Panc1 (cell line): Measurements from ENCODE around the gene EXO5. TPM values are rescaled to one million over a fixed set of nuclear protein-coding genes. Genes with fewer than 3 reads are reported as not detected.

Experiments used
- ATAC-seq: fragments of 200-7000 bp; cut with Tn5 transposase; 2 replicates; pipeline ENCODE4 v1.9.1; 2020; ENCODE audit warnings: mild to moderate bottlenecking, moderate library complexity
- BruUV-seq: library from RNA; stranded (reverse); fragments of 400-500 nt; replicated peaks from 2 replicates; lab custom pipeline; 2021; lab: Mats Ljungman, UMichigan
- CTCF ChIA-PET: fragments of 300-600 bp; sonication (Branson Sonifier 250); formaldehyde crosslinking; loops from one replicate; lab custom pipeline; 2022; ENCODE audit warnings: antibody characterized with exemption; lab: Charles Lee
- POLR2A ChIA-PET: fragments of 300-600 bp; sonication (Branson Sonifier 250); formaldehyde crosslinking; loops from one replicate; lab custom pipeline; 2022; ENCODE audit warnings: antibody characterized with exemption; lab: Charles Lee
- DNase-seq: peaks from one replicate; pipeline ENCODE4 v3.0.0-alpha.2; 2010; ENCODE audit warnings: low read depth, low spot score
- H3K27ac ChIP-seq: 2 replicates; pipeline ENCODE4 v1.5.1; 2011; ENCODE audit warnings: mild to moderate bottlenecking, low read length, inconsistent platforms
- H3K27me3 ChIP-seq: fragments of 200-500 bp; sonication (Bioruptor generic); 2 replicates; pipeline ENCODE4 v1.6.0; 2014; ENCODE audit warnings: low read length, inconsistent platforms; ENCODE audit not compliant: control insufficient read depth, insufficient read depth
- H3K36me3 ChIP-seq: fragments of 200-500 bp; sonication (Bioruptor generic); 2 replicates; pipeline ENCODE4 v1.5.1; 2014; ENCODE audit warnings: inconsistent platforms, mild to moderate bottlenecking, low read length, moderate library complexity; ENCODE audit not compliant: control insufficient read depth, insufficient read depth
- H3K4me1 ChIP-seq: 2 replicates; pipeline ENCODE4 v1.5.1; 2011; ENCODE audit warnings: inconsistent platforms, mild to moderate bottlenecking, low read length, moderate library complexity; ENCODE audit not compliant: control insufficient read depth, insufficient read depth
- H3K4me3 ChIP-seq, 2 experiments: 2 replicates each; pipeline ENCODE4 v1.5.1; 2011 to 2012; ENCODE audit warnings: low read depth in 2 of 2, low read length in 2 of 2, mild to moderate bottlenecking in 2 of 2, inconsistent platforms in 1 of 2, moderate library complexity in 1 of 2
- H3K9me3 ChIP-seq: fragments of 200-500 bp; sonication (Bioruptor generic); 2 replicates; pipeline ENCODE4 v1.5.1; 2014; ENCODE audit warnings: low read depth, mild to moderate bottlenecking, inconsistent platforms, low read length, moderate library complexity; ENCODE audit not compliant: control insufficient read depth, insufficient read depth
- CTCF ChIP-seq: fragments of 450-650 bp; IDR thresholded peaks from 2 replicates; pipeline ENCODE4 v1.5.1; 2017; ENCODE audit warnings: mild to moderate bottlenecking
- POLR2AphosphoS5 ChIP-seq: IDR thresholded peaks from 2 replicates; pipeline ENCODE4 v1.6.1; 2012; ENCODE audit warnings: mild to moderate bottlenecking, low read depth, low read length, moderate library complexity
- REST ChIP-seq, 2 experiments: IDR thresholded peaks; 2 replicates each; pipeline ENCODE4 v1.6.1; 2011 to 2012; ENCODE audit warnings: low read depth in 2 of 2, control low read depth in 1 of 2, low read length in 1 of 2, mild to moderate bottlenecking in 1 of 2, moderate library complexity in 1 of 2; ENCODE audit not compliant: insufficient read depth in 1 of 2
- SIN3A ChIP-seq: IDR thresholded peaks from 2 replicates; pipeline ENCODE4 v1.6.1; 2012; ENCODE audit warnings: low read depth, mild to moderate bottlenecking, low read length, moderate library complexity, borderline replicate concordance; ENCODE audit not compliant: insufficient read depth
- TCF7L2 ChIP-seq: IDR thresholded peaks from 2 replicates; pipeline ENCODE4 v1.6.1; 2011; ENCODE audit warnings: mild to moderate bottlenecking, low read depth, low read length, inconsistent platforms
- in situ Hi-C: cut with HindIII; loops from 2 replicates; pipeline ENCODE4 v1.10.0; 2016; ENCODE audit warnings: low sequenced_read_pairs, low pct_unique_long_range_greater_than_20kb
- intact Hi-C: fragments of 100-400 bp; cut with micrococcal nuclease; formaldehyde crosslinking; loops from one replicate; pipeline ENCODE4 v1.10.0; 2022; ENCODE audit not compliant: unreplicated experiment
- total RNA-seq: library from RNA; stranded (reverse); gene quantifications from one replicate; pipeline ENCODE4 v1.2.1, GENCODE V29; 2021; ENCODE audit not compliant: unreplicated experiment

The EXO5 gene
- total RNA-seq, 1 experiment from 2014 or later = 17.9 TPM

GRCh38 chr1:40519517-40519916 lies 10.9 kb downstream of the EXO5 start:
- TF ChIP-seq SIN3A = no peak
- no peak for TF ChIP-seq TCF7L2
- no peak for TF ChIP-seq CTCF
- no peak for TF ChIP-seq POLR2AphosphoS5
- TF ChIP-seq REST (IDR thresholded peaks at IDR 0.05; ENCODE audit: insufficient read depth in 1 of 2, low read depth in 2 of 2, low read length in 1 of 2) = no peak

GRCh38 chr1:40530735-40531380 lies 22.3 kb downstream of the EXO5 start:
- ChIA-PET CTCF (no interaction called here), POLR2A (no interaction called here)
- intact Hi-C loops = no loop called here
- in situ Hi-C loops = no loop called here
- 0 out of 2 replicates have a peak, but pooled peaks cover 3% of the 10 kb centered on the region for H3K9me3 ChIP-seq
- peak overlapping the region; percentile 93 for H3K27ac ChIP-seq
- DNase-seq = no peak
- TSS peak; percentile 98 for BruUV-seq
- H3K4me1 ChIP-seq = peaks cover 7% of the 10 kb centered on the region
- H3K4me3 ChIP-seq = peak overlapping the region; percentile 81 to 89
- peak; percentile 22; the same call in 1 of the 2 replicates for ATAC-seq
- H3K27me3 ChIP-seq = no peaks in the 10 kb centered on the region
- TF ChIP-seq SIN3A = no peak
- no peak for TF ChIP-seq TCF7L2
- TF ChIP-seq CTCF = no peak
- TF ChIP-seq REST (IDR thresholded peaks at IDR 0.05; ENCODE audit: insufficient read depth in 1 of 2, low read depth in 2 of 2, low read length in 1 of 2) = no peak
- TF ChIP-seq POLR2AphosphoS5 = no peak
- no peaks in the 10 kb centered on the region for H3K36me3 ChIP-seq

More at GRCh38 chr1:40519517-40519916, 10.9 kb downstream of the EXO5 start:
- Histone ChIP-seq H3K27ac (no peak overlapping the region), H3K9me3 (peaks cover 13% of the 10 kb centered on the region), H3K27me3 (no peaks in the 10 kb centered on the region), H3K4me1 (no peaks in the 10 kb centered on the region), H3K4me3 (no peak overlapping the region), H3K36me3 (no peaks in the 10 kb centered on the region)
- ChIA-PET CTCF (interaction anchor here (0.6 kb wide), 1 partner anchor 95 kb away, joined by 8 read pairs; no protein-coding TSS in a partner anchor), POLR2A (no interaction called here)
- in situ Hi-C loops (no loop called here), intact Hi-C loops (no loop called here)
- no peak for DNase-seq
- no TSS peak for BruUV-seq
- no peak for ATAC-seq
